HL-60 (cell line): ENCODE measurements around the gene PCSK4.
"Not testable (repeated sequence)": the region's sequence is repeated elsewhere in the genome, so short reads cannot be mapped to it uniquely, and the experiment has no call there.

Experiments used
- DNase-seq, 2 experiments: peaks; one replicate each; pipeline ENCODE4 v3.0.0-alpha.2; 2010 to 2020; ENCODE audit warnings: low read depth in 1 of 2, low spot score in 1 of 2
- H3K27ac ChIP-seq: fragments of 250-450 bp; sonication (Bioruptor Pico); replicated peaks from 2 replicates; pipeline ENCODE4 v1.5.1; 2020; ENCODE audit warnings: mild to moderate bottlenecking, moderate library complexity
- H3K27me3 ChIP-seq: fragments of 250-450 bp; sonication (Bioruptor Pico); 2 replicates; pipeline ENCODE4 v1.5.1; 2021; ENCODE audit warnings: mild to moderate bottlenecking, moderate library complexity; ENCODE audit not compliant: insufficient read depth, poor library complexity, severe bottlenecking
- H3K4me3 ChIP-seq: replicated peaks from 2 replicates; pipeline ENCODE4 v1.5.1; 2011; ENCODE audit warnings: mild to moderate bottlenecking, control low read depth, low read length; ENCODE audit not compliant: insufficient read depth
- CTCF ChIP-seq: IDR thresholded peaks from one replicate; pipeline ENCODE4 v1.5.1; 2011; ENCODE audit warnings: low read length, control low read depth, inconsistent platforms; ENCODE audit not compliant: insufficient read depth
- GABPA ChIP-seq: IDR thresholded peaks from 2 replicates; pipeline ENCODE4 v1.6.1; 2012; ENCODE audit warnings: low read depth
- POLR2AphosphoS5 ChIP-seq: IDR thresholded peaks from 2 replicates; pipeline ENCODE4 v1.6.1; 2012; ENCODE audit warnings: low read depth
- REST ChIP-seq: IDR thresholded peaks from 2 replicates; pipeline ENCODE4 v1.6.1; 2012; ENCODE audit warnings: low read depth; ENCODE audit not compliant: insufficient replicate concordance
- SPI1 ChIP-seq: IDR thresholded peaks from 2 replicates; pipeline ENCODE4 v1.6.1; 2012; ENCODE audit warnings: low read depth, mild to moderate bottlenecking, borderline replicate concordance
- long read RNA-seq: library from polyadenylated mRNA; unstranded; transcript quantifications from one replicate; pipeline ENCODE4 v2.0.0, GENCODE V29; 2020

PCSK4 gene
- long read RNA-seq, partial matches to known transcripts, result 0 of 8 reads
- long read RNA-seq, other reads (novel, unspliced or antisense), result 6 of 8 reads

GRCh38 chr19:1490311-1491113 lies at the start of gene PCSK4:
Gene PCSK4, minus strand, starts transcription at chr19:1490350. Its CDS starts 4 bp downstream, at chr19:1490346.
- peak within 1 kb of the TSS; percentile 40 for H3K4me3 ChIP-seq
- TF ChIP-seq REST, result no peak
- TF ChIP-seq GABPA, result no peak
- no peak for TF ChIP-seq SPI1
- TF ChIP-seq POLR2AphosphoS5, result no peak
- no peak for TF ChIP-seq CTCF
- H3K27ac ChIP-seq, result peak within 1 kb of the TSS; percentile 54
- H3K27me3 ChIP-seq, result peaks cover 8% of the 10 kb centered on the region
- peak; percentile 96 to 99 for DNase-seq

- peaks cover 20% of the 10 kb centered on the region for H3K27me3 ChIP-seq
- not testable (repeated sequence) for H3K27ac ChIP-seq, H3K4me3 ChIP-seq, DNase-seq
Observed at GRCh38 chr19:1539749-1540148, 49.6 kb upstream of the PCSK4 start.

- H3K4me3 ChIP-seq, result no peak overlapping the region
Observed at GRCh38 chr19:1538978-1539377, 48.8 kb upstream of the PCSK4 start.

GRCh38 chr19:1535699-1536098 lies 45.5 kb upstream of the PCSK4 start:
- DNase-seq, H3K27ac ChIP-seq, H3K4me3 ChIP-seq: not testable (repeated sequence)
- peaks cover 10% of the 10 kb centered on the region for H3K27me3 ChIP-seq

More at GRCh38 chr19:1538978-1539377, 48.8 kb upstream of the PCSK4 start:
- DNase-seq, result no peak
- TF ChIP-seq REST (no peak), SPI1 (no peak), GABPA (no peak), CTCF (no peak), POLR2AphosphoS5 (no peak)
- Histone ChIP-seq H3K27me3 (peaks cover 14% of the 10 kb centered on the region), H3K27ac (no peak overlapping the region)

GRCh38 chr19:1534972-1535371 lies 44.8 kb upstream of the PCSK4 start:
- Histone ChIP-seq H3K4me3 (no peak overlapping the region), H3K27me3 (peaks cover 3% of the 10 kb centered on the region), H3K27ac (no peak overlapping the region)
- no peak for TF ChIP-seq CTCF
- TF ChIP-seq REST, result no peak
- TF ChIP-seq SPI1, result no peak
- no peak for TF ChIP-seq POLR2AphosphoS5
- no peak for TF ChIP-seq GABPA
- no peak for DNase-seq
